HepG2 (cell line): ENCODE results near the gene IL24. TPM values are rescaled to one million over a fixed set of nuclear protein-coding genes. Genes with fewer than 3 reads are reported as not detected.

Experiments used
- ATAC-seq: fragments of 200-7000 bp; cut with Tn5 transposase; 3 replicates; pipeline ENCODE4 v1.9.1; 2020; ENCODE audit warnings: mild to moderate bottlenecking, moderate library complexity
- BruUV-seq: library from RNA; stranded (reverse); fragments of 400-500 nt; replicated peaks from 2 replicates; lab custom pipeline; 2021; lab: Mats Ljungman, UMichigan
- CTCF ChIA-PET: fragments of 300-600 bp; formaldehyde crosslinking; extraction: SDS; loops from one replicate; lab custom pipeline; 2021; ENCODE audit warnings: low total read pairs, inconsistent platforms, low intra/inter-chr PET ratio; lab: Yijun Ruan, JAX
- POLR2A ChIA-PET: fragments of 350-600 bp; sonication (Branson Sonifier 250); formaldehyde crosslinking; loops from one replicate; lab custom pipeline; 2020; ENCODE audit warnings: antibody characterized with exemption, inconsistent platforms; lab: Yijun Ruan, JAX
- DNase-seq: peaks from one replicate; pipeline ENCODE4 v3.0.0-alpha.2; 2015; ENCODE audit warnings: low spot score
- FAIRE-seq: peaks from 3 replicates; lab custom pipeline; 2011; peaks lifted over from hg19 to GRCh38; lab: Jason Lieb, UNC
- H2AFZ ChIP-seq: one replicate; pipeline ENCODE4 v1.6.1; 2011; ENCODE audit warnings: low read length, inconsistent platforms
- H3K27ac ChIP-seq: fragments of 300-600 bp; 3 replicates; pipeline ENCODE4 v1.8.0; 2011; ENCODE audit warnings: mixed run types, mild to moderate bottlenecking, mixed read lengths, low read length, inconsistent platforms; ENCODE audit not compliant: insufficient read depth; ENCODE audit errors: extremely low read length
- H3K27me3 ChIP-seq, 2 experiments: fragments of 200-600 bp in 1 of 2; 2 replicates in 1 of 2; 3 replicates in 1 of 2; pipeline versions ENCODE4 v1.6.0 to v1.8.0; 2011; ENCODE audit warnings: low read length in 2 of 2, mild to moderate bottlenecking in 2 of 2, moderate library complexity in 2 of 2, inconsistent platforms in 1 of 2; ENCODE audit not compliant: insufficient read depth in 2 of 2, control insufficient read depth in 1 of 2
- H3K36me3 ChIP-seq, 2 experiments: fragments of 200-600 bp in 1 of 2; replicated peaks in 1 of 2; 2 replicates in 1 of 2; 3 replicates in 1 of 2; pipeline versions ENCODE4 v1.5.1 to v1.8.0; 2011; ENCODE audit warnings: low read length in 2 of 2, inconsistent platforms in 1 of 2; ENCODE audit not compliant: insufficient read depth in 2 of 2, control insufficient read depth in 1 of 2
- H3K4me1 ChIP-seq: 2 replicates; pipeline ENCODE4 v1.5.1; 2012; ENCODE audit warnings: low read length, inconsistent platforms; ENCODE audit not compliant: insufficient read depth
- H3K4me2 ChIP-seq: 2 replicates; pipeline ENCODE4 v1.6.0; 2011; ENCODE audit warnings: low read depth, low read length, inconsistent platforms
- H3K4me3 ChIP-seq, 3 experiments: fragments of 200-600 bp in 1 of 3; sonication (generic), shearing (Covaris generic) in 1 of 3; replicated peaks in 1 of 3; 2 replicates each; pipeline ENCODE4 v1.5.1; 2011 to 2016; ENCODE audit warnings: low read length in 3 of 3, inconsistent platforms in 2 of 3, low read depth in 2 of 3, mild to moderate bottlenecking in 2 of 3, control low read depth in 1 of 3, mixed read lengths in 1 of 3; ENCODE audit not compliant: insufficient read depth in 1 of 3
- H3K79me2 ChIP-seq: one replicate; pipeline ENCODE4 v1.6.1; 2011; ENCODE audit warnings: low read length, inconsistent platforms; ENCODE audit not compliant: insufficient read depth
- H3K9ac ChIP-seq: 2 replicates; pipeline ENCODE4 v1.6.0; 2011; ENCODE audit warnings: mild to moderate bottlenecking, low read depth, low read length, inconsistent platforms; ENCODE audit not compliant: insufficient read depth
- H3K9me3 ChIP-seq: 2 replicates; pipeline ENCODE4 v1.5.1; 2012; ENCODE audit warnings: mild to moderate bottlenecking, low read length
- H4K20me1 ChIP-seq: 2 replicates; pipeline ENCODE4 v1.6.0; 2011; ENCODE audit warnings: inconsistent platforms, mild to moderate bottlenecking, low read length, moderate library complexity; ENCODE audit not compliant: insufficient read depth
- DPF2 ChIP-seq: sonication (generic); formaldehyde crosslinking; IDR thresholded peaks from 2 replicates; pipeline ENCODE4 v1.4.0; 2020; ENCODE audit warnings: mild to moderate bottlenecking, low read depth, missing genetic modification reagents, borderline replicate concordance
- GATAD1 ChIP-seq: IDR thresholded peaks from 2 replicates; pipeline ENCODE4 v1.6.1; 2016; ENCODE audit warnings: missing genetic modification reagents, missing compliant biosample characterization
- HHEX ChIP-seq: IDR thresholded peaks from 2 replicates; pipeline ENCODE4 v1.6.1; 2016; ENCODE audit warnings: control low read depth
- MLLT10 ChIP-seq: sonication (generic); formaldehyde crosslinking; IDR thresholded peaks from 2 replicates; pipeline ENCODE4 v1.4.0; 2020; ENCODE audit warnings: missing genetic modification reagents
- MTF2 ChIP-seq: sonication (generic); formaldehyde crosslinking; IDR thresholded peaks from 2 replicates; pipeline ENCODE4 v1.5.0; 2020; ENCODE audit warnings: missing genetic modification reagents, borderline replicate concordance
- RAD21 ChIP-seq: fragments of 450-650 bp; formaldehyde crosslinking; IDR thresholded peaks from 2 replicates; pipeline ENCODE4 v1.5.0; 2020; ENCODE audit warnings: mild to moderate bottlenecking
- SMC3 ChIP-seq: IDR thresholded peaks from 2 replicates; pipeline ENCODE4 v1.6.1; 2011; ENCODE audit warnings: low read length, improper control_type of control experiment
- SNAPC2 ChIP-seq: sonication (generic); formaldehyde crosslinking; IDR thresholded peaks from 2 replicates; pipeline ENCODE4 v1.8.1; 2022; ENCODE audit warnings: mild to moderate bottlenecking, missing genetic modification reagents
- STAG1 ChIP-seq: sonication (generic); formaldehyde crosslinking; IDR thresholded peaks from 2 replicates; pipeline ENCODE4 v1.4.0; 2020; ENCODE audit warnings: missing genetic modification reagents
- ZNF17 ChIP-seq: sonication (generic); formaldehyde crosslinking; IDR thresholded peaks from 2 replicates; pipeline ENCODE4 v1.5.0; 2020; ENCODE audit warnings: mild to moderate bottlenecking, missing genetic modification reagents
- ZNF709 ChIP-seq: sonication (generic); formaldehyde crosslinking; IDR thresholded peaks from 2 replicates; pipeline ENCODE4 v1.5.0; 2020; ENCODE audit warnings: mild to moderate bottlenecking, missing genetic modification reagents
- WGBS: methylation state at CpG from one replicate; pipeline ENCODE4 v1.1.6; 2017; ENCODE audit warnings: low lambda C conversion rate; 5-methylcytosine and 5-hydroxymethylcytosine counted together
- in situ Hi-C: cut with HindIII; loops from 2 replicates; pipeline ENCODE4 v1.10.0; 2017; ENCODE audit warnings: low pct_unique_long_range_greater_than_20kb; ENCODE audit not compliant: extremely low pct_ligation_motif_present
- intact Hi-C: fragments of 100-400 bp; cut with micrococcal nuclease; formaldehyde crosslinking; loops from one replicate; pipeline ENCODE4 v1.10.0; 2022; ENCODE audit not compliant: unreplicated experiment
- polyA plus RNA-seq, 8 experiments: library from polyadenylated mRNA; depleted of rRNA in 3 of 8; stranded (reverse) in 7 of 8; unstranded in 1 of 8; fragments of >200 nt; fragmentation: Illumina TruSeq in 4 of 8; extraction: Trizol in 4 of 8; gene quantifications; 2 replicates each; pipeline versions ENCODE4 v1.2.1 to v1.2.3, GENCODE V29; 2011 to 2016; ENCODE audit warnings: low read depth in 4 of 8, missing spikeins in 1 of 8, mixed read lengths in 1 of 8; ENCODE audit not compliant: insufficient read depth in 1 of 8
- total RNA-seq, 5 experiments: library from RNA; depleted of rRNA; stranded (reverse); fragments of >200 nt; fragmentation: Illumina TruSeq; extraction: Trizol; gene quantifications; 2 replicates each; pipeline ENCODE4 v1.2.3, GENCODE V29; 2016; ENCODE audit warnings: low read depth in 1 of 5
- TF ChIP-seq, protein P1 (sequence below): sonication (generic); formaldehyde crosslinking; IDR thresholded peaks from 2 replicates; pipeline ENCODE4 v1.4.0; 2020; ENCODE audit warnings: missing genetic modification reagents, mild to moderate bottlenecking, borderline replicate concordance
- TF ChIP-seq, protein P2 (sequence below): IDR thresholded peaks from 2 replicates; pipeline ENCODE4 v1.6.1; 2016
- TF ChIP-seq, protein P3 (sequence below): sonication (generic); formaldehyde crosslinking; IDR thresholded peaks from 2 replicates; pipeline ENCODE4 v1.8.0; 2022; ENCODE audit warnings: mild to moderate bottlenecking, missing genetic modification reagents
- TF ChIP-seq, protein P4 (sequence below): sonication (generic); formaldehyde crosslinking; IDR thresholded peaks from 2 replicates; pipeline ENCODE4 v1.5.0; 2020; ENCODE audit warnings: mild to moderate bottlenecking, missing genetic modification reagents, moderate library complexity

The IL24 gene
- total and polyA plus RNA-seq, 2 of the 13 experiments (the other 11 are each of a cell fraction or from before 2014, with no cell fraction given) = not detected

DNA sequence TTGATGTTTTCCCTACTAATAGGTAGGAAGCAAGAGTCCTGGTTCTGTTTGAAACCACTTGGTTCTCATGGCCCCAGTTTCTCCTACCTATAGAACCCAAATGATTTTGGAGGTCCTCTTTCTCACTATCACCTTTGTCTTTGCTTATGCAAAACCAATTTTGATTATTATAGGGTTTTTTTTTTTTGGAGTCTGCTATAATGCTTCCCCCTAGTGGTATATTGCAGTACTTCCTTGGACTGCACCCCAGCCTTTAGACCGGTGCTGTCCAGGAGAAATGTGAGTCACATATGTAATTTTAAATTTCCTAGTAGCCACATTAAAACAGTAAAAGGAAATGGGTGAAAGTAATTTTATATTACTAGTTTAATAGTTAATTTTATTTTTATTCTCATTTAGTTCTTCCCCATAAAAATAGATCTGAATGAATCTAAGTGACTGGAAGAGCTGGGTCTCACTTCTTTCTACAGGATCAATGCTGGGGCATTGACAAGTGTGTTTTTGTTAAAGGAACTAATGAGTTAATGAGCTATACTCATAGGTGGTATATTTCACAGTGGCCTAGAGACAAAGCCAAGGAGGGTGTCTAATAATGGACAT, 13.9 kb downstream of the IL24 start (continued):
- TF ChIP-seq, protein P1, sequence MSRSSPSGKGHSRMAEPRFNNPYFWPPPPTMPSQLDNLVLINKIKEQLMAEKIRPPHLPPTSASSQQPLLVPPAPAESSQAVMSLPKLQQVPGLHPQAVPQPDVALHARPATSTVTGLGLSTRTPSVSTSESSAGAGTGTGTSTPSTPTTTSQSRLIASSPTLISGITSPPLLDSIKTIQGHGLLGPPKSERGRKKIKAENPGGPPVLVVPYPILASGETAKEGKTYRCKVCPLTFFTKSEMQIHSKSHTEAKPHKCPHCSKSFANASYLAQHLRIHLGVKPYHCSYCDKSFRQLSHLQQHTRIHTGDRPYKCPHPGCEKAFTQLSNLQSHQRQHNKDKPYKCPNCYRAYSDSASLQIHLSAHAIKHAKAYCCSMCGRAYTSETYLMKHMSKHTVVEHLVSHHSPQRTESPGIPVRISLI (CRISPR knock-in tag) = peak; percentile 39; the same call in 1 of the 2 replicates
- TF ChIP-seq, protein P2, sequence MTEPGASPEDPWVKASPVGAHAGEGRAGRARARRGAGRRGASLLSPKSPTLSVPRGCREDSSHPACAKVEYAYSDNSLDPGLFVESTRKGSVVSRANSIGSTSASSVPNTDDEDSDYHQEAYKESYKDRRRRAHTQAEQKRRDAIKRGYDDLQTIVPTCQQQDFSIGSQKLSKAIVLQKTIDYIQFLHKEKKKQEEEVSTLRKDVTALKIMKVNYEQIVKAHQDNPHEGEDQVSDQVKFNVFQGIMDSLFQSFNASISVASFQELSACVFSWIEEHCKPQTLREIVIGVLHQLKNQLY = no peak
- TF ChIP-seq ZNF709 (no peak), GATAD1 (CRISPR knock-in tag) (no peak), SNAPC2 (CRISPR knock-in tag) (no peak)

DNA sequence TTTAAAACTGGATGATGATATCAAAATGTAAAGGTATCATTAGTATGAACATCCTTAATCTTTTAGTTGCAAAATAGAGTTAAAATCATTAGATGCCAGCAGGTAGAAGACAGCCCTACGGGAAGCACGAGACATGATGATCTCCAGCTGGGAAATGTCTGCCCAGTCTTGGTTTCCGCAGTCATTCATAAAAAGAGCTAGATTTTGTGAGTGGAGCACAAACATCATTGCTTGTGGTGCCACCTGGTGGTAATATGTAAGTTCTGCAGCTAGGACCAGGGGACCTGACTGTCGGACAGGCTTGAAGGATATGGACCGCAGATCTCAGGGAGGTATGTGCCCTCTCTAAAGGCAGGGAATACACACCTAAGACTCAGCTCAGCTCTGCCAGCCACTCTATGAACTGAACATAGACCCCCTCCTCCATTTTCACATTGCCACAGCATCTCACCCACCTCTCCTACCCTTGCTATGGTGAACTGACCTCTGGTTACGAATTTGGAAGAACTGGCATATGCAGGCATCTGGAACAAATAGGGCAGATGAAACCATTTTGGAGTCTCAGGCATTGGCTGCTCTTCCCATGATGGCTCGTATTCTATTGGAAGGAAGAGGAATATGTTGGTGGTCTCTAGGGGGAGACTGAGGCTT, 15.3 kb downstream of the IL24 start:
- intact Hi-C loops (loop anchor here (1.0 to 5.0 kb wide), 4 partner anchors 45 to 178 kb away; partner anchors contain the start of gene IL20), in situ Hi-C loops (loop anchor here (5.0 to 25.0 kb wide), 2 partner anchors 175 to 275 kb away; partner anchors contain the start of gene DYRK3)
- 23% methylated on average over 5 of the region's 7 CpGs for WGBS
- ChIA-PET CTCF (interaction anchor here (0.8 to 1.7 kb wide), 7 partner anchors 70 to 278 kb away, joined by 3 to 11 read pairs (median 3); no protein-coding TSS in a partner anchor), POLR2A (no interaction called here)
- peak; percentile 61 for DNase-seq
- Histone ChIP-seq H3K9ac (no peak overlapping the region), H3K36me3 (no peaks in the 10 kb centered on the region), H3K27me3 (peaks cover 2 to 52% of the 10 kb centered on the region in 2 experiments), H3K9me3 (no peaks in the 10 kb centered on the region)
- BruUV-seq = no TSS peak
- FAIRE-seq = peak; percentile 78
- peak; percentile 62; the same call in 1 of the 2 replicates for TF ChIP-seq RAD21 (CRISPR knock-in tag)
- no peak for TF ChIP-seq ZNF17 (CRISPR knock-in tag)
- TF ChIP-seq, protein P3, sequence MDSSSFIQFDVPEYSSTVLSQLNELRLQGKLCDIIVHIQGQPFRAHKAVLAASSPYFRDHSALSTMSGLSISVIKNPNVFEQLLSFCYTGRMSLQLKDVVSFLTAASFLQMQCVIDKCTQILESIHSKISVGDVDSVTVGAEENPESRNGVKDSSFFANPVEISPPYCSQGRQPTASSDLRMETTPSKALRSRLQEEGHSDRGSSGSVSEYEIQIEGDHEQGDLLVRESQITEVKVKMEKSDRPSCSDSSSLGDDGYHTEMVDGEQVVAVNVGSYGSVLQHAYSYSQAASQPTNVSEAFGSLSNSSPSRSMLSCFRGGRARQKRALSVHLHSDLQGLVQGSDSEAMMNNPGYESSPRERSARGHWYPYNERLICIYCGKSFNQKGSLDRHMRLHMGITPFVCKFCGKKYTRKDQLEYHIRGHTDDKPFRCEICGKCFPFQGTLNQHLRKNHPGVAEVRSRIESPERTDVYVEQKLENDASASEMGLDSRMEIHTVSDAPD (CRISPR knock-in tag) = no peak
- TF ChIP-seq HHEX = 0 out of 2 replicates have a peak, but pooled peaks have one; percentile 12
- no peak for TF ChIP-seq MLLT10 (CRISPR knock-in tag)
- TF ChIP-seq, protein P4, sequence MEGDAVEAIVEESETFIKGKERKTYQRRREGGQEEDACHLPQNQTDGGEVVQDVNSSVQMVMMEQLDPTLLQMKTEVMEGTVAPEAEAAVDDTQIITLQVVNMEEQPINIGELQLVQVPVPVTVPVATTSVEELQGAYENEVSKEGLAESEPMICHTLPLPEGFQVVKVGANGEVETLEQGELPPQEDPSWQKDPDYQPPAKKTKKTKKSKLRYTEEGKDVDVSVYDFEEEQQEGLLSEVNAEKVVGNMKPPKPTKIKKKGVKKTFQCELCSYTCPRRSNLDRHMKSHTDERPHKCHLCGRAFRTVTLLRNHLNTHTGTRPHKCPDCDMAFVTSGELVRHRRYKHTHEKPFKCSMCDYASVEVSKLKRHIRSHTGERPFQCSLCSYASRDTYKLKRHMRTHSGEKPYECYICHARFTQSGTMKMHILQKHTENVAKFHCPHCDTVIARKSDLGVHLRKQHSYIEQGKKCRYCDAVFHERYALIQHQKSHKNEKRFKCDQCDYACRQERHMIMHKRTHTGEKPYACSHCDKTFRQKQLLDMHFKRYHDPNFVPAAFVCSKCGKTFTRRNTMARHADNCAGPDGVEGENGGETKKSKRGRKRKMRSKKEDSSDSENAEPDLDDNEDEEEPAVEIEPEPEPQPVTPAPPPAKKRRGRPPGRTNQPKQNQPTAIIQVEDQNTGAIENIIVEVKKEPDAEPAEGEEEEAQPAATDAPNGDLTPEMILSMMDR (CRISPR knock-in tag) = peak; percentile 82
- peak; percentile 76 for TF ChIP-seq STAG1 (CRISPR knock-in tag)
- TF ChIP-seq MTF2 (CRISPR knock-in tag) = 0 out of 2 replicates have a peak, but pooled peaks have one; percentile 39
- no peak for TF ChIP-seq DPF2 (CRISPR knock-in tag)
- TF ChIP-seq SMC3 = peak; percentile 78
- TF ChIP-seq, all 625 proteins: peak for 6
- no peak overlapping the region for H3K4me3 ChIP-seq
- no peaks in the 10 kb centered on the region for H4K20me1 ChIP-seq
- no peaks in the 10 kb centered on the region for H3K4me1 ChIP-seq
- H3K79me2 ChIP-seq = no peaks in the 10 kb centered on the region
- no peak overlapping the region for H3K27ac ChIP-seq
- H3K4me2 ChIP-seq = no peak overlapping the region
- ATAC-seq = peak; percentile 75
- H2AFZ ChIP-seq = no peak overlapping the region
